NCI-H1694 (cell line): Measurements from ENCODE around the gene SIRT7.

Experiments
- DNase-seq: peaks from one replicate; lab custom pipeline; 2025; lab: John Stamatoyannopoulos, UW

The SIRT7 gene

DNA sequence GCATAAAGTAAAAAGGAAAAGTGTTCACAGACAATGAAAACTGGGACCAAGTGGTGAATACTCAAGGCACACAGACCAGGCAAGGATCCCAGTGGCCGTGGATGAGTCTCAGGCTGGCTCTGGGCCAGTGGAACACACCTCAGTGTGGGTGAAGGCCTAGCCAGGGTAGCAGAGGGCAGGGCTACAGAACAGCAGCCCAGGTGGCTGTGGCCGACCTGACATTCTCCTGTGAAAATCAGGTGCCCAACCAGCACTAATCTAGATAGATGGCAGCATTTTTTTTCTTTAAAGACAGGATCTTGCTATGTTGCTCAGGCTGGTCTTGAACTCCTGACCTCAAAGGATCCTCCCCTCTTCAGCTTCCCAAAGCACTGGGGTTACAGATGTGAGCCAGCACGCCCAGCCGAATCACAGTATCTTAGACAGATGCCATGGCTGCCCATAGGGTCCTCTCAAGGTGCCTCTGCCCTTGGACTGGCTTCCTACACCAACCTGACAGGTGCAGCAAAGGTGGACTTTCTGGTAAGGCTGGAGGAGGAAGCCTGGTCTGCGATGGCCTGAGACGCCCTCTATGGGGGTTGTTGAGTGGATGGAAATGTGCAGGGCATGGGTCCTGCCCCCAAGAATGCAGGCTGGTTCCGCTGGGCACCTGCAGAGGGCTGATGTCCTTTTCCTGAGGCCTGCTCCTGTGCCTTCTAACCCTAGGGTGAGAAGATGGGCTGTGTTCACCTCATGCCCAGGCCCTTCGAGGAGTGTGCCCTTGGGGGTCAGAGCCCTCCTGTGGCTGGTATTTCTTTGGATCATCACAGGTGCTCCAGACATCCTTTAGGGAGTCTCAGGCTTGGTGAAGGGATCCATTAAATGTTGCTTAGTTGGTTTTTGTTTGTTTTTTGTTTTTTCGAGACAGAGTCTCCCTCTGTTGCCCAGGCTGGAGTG is 53.9 kb downstream of the SIRT7 start:
- DNase-seq, result no peak

DNA sequence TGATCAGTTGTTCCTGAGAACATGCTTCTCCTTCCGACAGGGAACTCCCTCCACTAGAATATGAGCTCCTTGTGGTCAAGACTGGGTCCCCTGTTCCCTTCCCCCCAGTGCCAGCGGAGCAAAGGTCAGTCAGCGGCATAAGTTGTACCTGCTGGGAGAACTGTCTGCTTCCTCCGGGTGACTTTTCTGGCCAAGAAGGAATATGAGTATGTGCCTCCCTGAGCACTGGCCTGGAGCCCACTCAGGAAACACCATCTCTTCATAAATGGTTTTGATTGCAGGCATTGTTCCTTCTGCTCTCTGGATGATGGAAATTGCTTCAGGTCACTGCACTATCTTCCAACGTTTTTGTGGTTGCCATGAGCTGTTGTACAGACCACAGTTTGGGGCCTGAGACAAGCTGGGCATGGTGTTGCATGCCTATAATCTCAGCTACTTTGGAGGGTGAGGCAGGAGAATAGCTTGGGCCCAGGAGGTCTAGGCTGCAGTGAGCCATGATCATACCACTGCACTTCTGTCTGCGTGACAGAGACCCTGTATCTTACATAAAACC is 54.8 kb downstream of the SIRT7 start:
- no peak for DNase-seq
